SK-N-SH (cell line): ENCODE measurements around the gene TNIP2.

Experiments used
- CTCF ChIP-seq: fragments of 200-600 bp; sonication (generic); IDR thresholded peaks from 2 replicates; pipeline ENCODE4 v1.6.1; 2017; ENCODE audit warnings: antibody characterized with exemption, mild to moderate bottlenecking, moderate library complexity
- MAX ChIP-seq: IDR thresholded peaks from 2 replicates; pipeline ENCODE4 v1.4.0; 2012; ENCODE audit warnings: low read depth
- MEF2A ChIP-seq: IDR thresholded peaks from 2 replicates; pipeline ENCODE4 v1.4.0; 2012; ENCODE audit warnings: low read depth, borderline replicate concordance
- SIN3A ChIP-seq: IDR thresholded peaks from 2 replicates; pipeline ENCODE4 v1.6.1; 2012; ENCODE audit warnings: low read depth, mild to moderate bottlenecking, low read length, moderate library complexity, borderline replicate concordance

- TF ChIP-seq CTCF: no peak
- no peak for TF ChIP-seq MEF2A
- TF ChIP-seq SIN3A: no peak
- no peak for TF ChIP-seq MAX
These were observed 9.9 kb downstream of the TNIP2 start for GRCh38 chr4:2745981-2746806.
